GM06990 (cell line): ENCODE measurements around the gene KRT86.

Experiments
- DNase-seq: peaks from one replicate; pipeline ENCODE4 v3.0.0-alpha.2; 2011; ENCODE audit not compliant: insufficient read length; ENCODE audit errors: extremely low read depth
- H3K27me3 ChIP-seq: replicated peaks from 2 replicates; pipeline ENCODE4 v1.6.0; 2011; ENCODE audit warnings: low read length; ENCODE audit not compliant: control insufficient read depth, insufficient read depth
- H3K36me3 ChIP-seq: 2 replicates; pipeline ENCODE4 v1.5.1; 2011; ENCODE audit warnings: low read length; ENCODE audit not compliant: control insufficient read depth, insufficient read depth
- H3K4me3 ChIP-seq: replicated peaks from 2 replicates; pipeline ENCODE4 v1.5.1; 2011; ENCODE audit warnings: low read depth, mild to moderate bottlenecking, control low read depth, low read length
- CTCF ChIP-seq: IDR thresholded peaks from 2 replicates; pipeline ENCODE4 v1.5.1; 2011; ENCODE audit warnings: low read length, control low read depth, mild to moderate bottlenecking, inconsistent platforms; ENCODE audit not compliant: insufficient read depth, poor library complexity, severe bottlenecking

KRT86 gene

GRCh38 chr12:52291267-52291935 lies 17.0 kb downstream of the KRT86 start, which contains the start of gene KRT81:
TSS of gene KRT81 (minus strand) at chr12:52291534. CDS start at chr12:52291465, 69 bp downstream.
- Histone ChIP-seq H3K27me3 (no peaks in the 10 kb centered on the region), H3K4me3 (no peak within 1 kb of the TSS), H3K36me3 (no peaks in the 10 kb centered on the region)
- TF ChIP-seq CTCF, result no peak
- DNase-seq, result no peak

GRCh38 chr12:52293926-52294325 lies 19.5 kb downstream of the KRT86 start:
- no peak for DNase-seq
- TF ChIP-seq CTCF, result no peak
- H3K36me3 ChIP-seq, result no peaks in the 10 kb centered on the region
- H3K27me3 ChIP-seq, result no peaks in the 10 kb centered on the region
- no peak overlapping the region for H3K4me3 ChIP-seq

- Histone ChIP-seq H3K4me3 (no peak overlapping the region), H3K36me3 (no peaks in the 10 kb centered on the region), H3K27me3 (no peaks in the 10 kb centered on the region)
- no peak for TF ChIP-seq CTCF
- DNase-seq, result no peak
These were observed 20.4 kb downstream of the KRT86 start for GRCh38 chr12:52294803-52295202.

GRCh38 chr12:52295663-52296062 lies 21.2 kb downstream of the KRT86 start:
- no peaks in the 10 kb centered on the region for H3K27me3 ChIP-seq

GRCh38 chr12:52296572-52297215 lies 22.2 kb downstream of the KRT86 start:
- no peaks in the 10 kb centered on the region for H3K27me3 ChIP-seq
- DNase-seq, result no peak
- no peak overlapping the region for H3K4me3 ChIP-seq
- H3K36me3 ChIP-seq, result no peaks in the 10 kb centered on the region
- TF ChIP-seq CTCF, result no peak

More at GRCh38 chr12:52295663-52296062, 21.2 kb downstream of the KRT86 start:
- no peak for DNase-seq
- no peak for TF ChIP-seq CTCF
- Histone ChIP-seq H3K4me3 (no peak overlapping the region), H3K36me3 (no peaks in the 10 kb centered on the region)
